Stimulated activated CD8-positive, alpha-beta memory T cell treated with anti-CD3 and anti-CD28 coated beads, Interleukin-4, amount 100 ng/mL, for 48 hours (primary cell): ENCODE data around the gene PRKRIP1.
"Not testable (repeated sequence)": the region's sequence is repeated elsewhere in the genome, so short reads cannot be mapped to it uniquely, and the experiment has no call there.

ENCODE experiments used
- DNase-seq: peaks from one replicate; pipeline ENCODE4 v3.0.0-alpha.2; 2020

Gene PRKRIP1

DNA sequence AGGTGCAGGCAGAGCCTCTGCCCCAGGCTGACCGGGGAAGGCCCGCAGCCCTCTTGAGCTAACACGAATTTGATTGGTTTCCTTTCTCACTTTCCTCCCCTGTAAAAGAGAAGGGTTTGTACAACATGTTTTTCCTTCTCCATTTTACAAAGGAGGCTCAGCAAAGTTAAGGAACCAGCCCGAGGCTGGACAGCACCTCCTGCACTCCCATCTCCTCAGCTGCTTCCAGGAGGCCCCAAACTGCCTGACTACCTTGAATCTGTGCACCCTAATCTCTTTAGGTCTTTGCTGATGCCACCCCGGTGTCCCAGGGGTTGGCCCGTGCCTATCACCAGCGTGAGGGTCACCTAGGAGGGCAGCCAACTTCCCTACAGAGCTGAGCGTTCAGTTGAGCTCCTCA, 64.3 kb downstream of the PRKRIP1 start:
- DNase-seq = no peak

DNA sequence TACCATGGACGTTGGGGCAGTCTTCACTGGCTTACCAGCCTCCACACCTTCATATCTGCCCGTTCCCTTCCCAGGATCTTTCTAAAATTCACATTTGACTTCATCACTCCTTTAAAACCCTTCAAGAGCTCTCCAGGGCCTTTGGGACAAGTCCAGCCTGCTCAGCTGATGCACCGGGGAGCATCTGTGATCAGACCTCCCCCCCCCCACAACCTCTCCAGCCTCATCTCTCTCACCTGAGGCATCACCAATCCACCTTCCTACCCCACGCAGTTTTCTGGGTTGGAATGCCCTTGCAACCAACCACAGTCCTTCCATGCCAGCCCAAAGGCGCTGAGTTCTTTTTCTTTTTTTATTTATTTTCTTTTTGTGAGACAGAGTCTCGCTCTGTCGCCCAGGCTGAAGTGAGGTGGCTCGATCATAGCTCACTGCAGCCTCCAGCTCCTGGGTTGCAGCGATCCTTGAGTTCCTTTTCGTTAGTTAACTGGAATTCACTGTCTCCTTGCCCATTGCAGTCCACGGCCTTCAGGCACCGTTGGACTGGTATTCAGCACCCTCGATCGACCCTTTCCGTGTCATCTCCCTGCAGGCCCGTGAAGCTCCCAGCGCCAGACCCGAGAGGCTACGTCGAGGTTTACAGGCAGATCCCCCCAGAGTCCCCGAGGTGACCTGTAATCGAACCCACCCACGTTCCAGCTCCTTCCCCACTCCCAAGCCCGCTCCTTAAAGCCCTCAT, 67.8 kb downstream of the PRKRIP1 start:
- DNase-seq = no peak

DNA sequence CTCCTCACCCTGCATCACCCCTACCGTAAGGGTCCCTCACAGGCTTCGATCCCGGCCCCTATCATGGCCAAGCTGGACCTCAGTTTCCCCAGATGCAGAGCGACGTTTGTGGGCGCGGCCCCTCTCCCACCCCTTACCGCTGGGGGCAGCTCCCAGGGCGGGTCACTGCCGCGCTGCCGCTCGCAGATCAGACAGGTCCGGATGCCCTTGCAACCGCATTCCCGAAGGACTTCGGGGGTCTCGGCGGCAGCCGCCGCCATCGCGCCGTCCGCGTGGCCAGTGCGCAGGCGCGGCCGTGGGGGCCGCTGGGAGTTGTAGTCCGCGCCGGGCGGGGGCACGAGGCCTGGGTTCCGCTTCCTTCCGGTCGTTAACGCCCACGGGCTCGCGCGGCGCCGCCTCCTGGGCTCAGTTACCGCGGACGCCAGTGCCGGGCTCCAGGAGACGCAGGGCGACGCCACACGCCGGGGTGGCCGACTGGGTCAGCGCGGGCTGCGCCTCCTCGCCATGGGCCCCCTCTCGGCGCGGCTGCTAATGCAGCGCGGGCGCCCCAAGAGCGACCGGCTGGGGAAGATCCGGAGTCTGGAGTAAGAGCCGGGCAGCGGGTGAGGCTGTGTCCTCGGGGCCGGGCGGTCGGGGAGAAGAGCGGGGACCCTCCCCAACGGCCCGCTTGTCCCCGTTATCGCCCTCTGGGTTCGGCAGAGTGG, 68.6 kb downstream of the PRKRIP1 start, which contains the start of the genes ALKBH4 and LRWD1:
TSS of gene ALKBH4 (minus strand) at position 287 of the 704 bp plus-strand sequence. CDS start at position 260, 27 bp downstream.
TSS of gene LRWD1 (plus strand) at position 408 of the 704 bp plus-strand sequence. CDS start at position 505, 97 bp downstream.
- peak; percentile 98 for DNase-seq

DNA sequence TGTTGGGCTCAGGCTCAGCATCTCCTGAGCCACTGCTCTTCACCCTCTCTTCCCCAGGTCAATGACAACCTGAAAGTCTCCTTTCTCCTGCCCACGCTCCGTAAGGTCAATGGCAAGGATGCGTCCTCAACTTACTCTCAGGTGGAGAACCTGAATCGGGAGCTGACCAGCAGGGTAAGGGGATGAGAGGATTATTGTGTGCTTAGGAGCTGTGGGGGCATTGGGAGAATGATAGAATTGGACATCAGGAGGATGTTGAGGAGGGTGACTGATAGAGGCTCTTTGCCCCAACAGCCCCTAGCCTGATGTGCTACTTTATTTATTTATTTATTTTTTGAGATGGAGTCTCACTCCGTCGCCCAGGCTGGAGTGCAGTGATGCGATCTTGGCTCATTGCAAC, 69.9 kb downstream of the PRKRIP1 start:
- DNase-seq = no peak

DNA sequence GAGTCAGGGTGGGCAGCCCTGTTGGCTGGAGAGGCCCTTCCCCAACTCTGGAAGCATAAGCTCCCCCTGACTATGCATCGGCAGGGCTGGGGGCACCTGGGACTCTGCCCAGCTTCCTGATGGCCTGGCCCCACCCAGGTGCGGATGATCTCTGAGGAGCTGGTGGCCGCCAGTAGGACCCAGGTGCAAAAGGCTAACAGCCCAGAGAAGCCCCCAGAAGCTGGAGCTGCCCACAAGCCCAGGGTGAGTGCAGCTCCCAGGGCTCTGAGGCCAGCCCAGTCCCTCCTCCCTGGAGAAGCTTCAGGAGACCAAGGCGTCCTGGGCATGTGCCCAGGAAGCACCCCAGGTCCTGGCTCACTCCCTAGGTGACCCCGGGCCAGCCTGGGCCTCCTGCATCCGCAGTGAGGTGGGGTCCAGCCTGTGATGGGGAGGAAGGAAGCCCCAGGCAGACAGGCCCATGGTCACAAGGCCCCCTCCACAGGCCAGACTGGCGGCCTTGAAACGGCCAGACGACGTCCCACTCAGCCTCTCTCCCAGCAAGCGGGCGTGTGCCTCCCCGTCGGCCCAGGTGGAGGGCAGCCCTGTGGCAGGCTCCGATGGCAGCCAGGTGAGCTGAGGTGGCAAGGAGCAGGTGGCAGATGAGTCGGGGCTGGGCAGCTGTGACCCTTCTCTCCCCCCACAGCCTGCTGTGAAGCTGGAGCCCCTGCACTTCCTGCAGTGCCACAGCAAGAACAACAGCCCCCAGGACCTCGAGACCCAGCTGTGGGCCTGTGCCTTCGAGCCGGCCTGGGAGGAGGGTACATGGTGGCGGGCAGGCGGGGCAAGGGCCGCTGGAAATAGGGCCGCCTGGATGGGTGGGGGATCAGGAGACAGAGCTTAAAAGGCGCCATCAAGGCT, 71.7 kb downstream of the PRKRIP1 start:
- no peak for DNase-seq

DNA sequence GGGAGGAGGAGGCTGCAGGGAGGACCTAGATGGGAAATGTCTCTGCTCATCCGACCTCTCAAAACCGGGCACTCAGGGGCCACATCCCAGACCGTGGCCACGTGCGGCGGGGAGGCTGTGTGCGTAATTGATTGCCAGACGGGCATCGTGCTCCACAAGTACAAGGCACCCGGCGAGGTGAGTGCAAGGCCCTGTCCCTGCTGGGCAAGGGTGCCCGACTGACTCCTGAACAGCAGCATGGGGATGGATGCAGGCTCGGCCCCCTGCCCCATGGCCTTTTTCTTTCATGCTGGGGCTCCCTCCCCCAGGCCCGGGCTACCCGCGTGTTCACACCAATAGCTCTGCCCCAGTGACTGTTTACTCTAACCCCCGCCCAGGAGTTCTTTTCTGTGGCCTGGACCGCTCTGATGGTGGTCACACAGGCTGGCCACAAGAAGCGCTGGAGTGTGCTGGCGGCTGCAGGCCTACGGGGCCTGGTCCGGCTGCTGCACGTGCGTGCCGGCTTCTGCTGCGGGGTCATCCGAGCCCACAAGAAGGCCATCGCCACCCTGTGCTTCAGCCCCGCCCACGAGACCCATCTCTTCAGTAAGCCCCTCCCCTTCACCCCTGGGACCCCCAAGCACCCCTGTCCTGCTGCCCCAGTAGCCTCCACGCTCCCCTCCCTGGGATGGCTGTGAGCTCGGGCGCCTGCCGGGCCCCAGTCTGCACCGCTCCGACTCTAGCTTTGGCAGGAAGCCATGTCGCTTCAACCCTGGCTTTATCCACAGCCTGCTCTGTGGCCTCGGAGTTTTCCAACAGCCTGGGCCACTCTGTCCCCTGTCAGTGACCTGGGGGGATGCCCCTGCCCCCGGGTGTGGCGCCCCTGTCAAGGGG, 72.6 kb downstream of the PRKRIP1 start:
- no peak for DNase-seq

DNA sequence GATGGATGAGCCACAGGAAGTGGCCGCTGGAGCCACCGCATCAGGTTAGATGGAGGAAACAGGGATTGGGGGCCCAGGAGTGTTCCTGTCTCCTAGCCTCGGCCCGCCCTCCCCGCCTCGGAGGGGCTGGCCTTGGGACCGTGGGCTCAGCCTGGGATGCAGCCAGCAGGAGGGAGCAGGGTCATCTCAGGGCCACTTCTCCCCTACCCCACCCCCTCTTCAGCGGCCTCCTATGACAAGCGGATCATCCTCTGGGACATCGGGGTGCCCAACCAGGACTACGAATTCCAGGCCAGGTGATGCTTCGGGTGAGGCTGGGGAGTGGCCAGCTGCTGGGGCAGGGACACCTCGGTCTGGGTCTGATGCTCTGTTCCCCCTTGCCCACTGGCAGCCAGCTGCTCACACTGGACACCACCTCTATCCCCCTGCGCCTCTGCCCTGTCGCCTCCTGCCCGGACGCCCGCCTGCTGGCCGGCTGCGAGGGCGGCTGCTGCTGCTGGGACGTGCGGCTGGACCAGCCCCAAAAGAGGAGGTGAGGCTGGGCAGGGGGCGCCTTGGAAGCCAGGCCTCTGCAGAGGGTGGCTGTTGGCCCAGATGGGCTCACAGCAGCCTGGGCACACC, 73.3 kb downstream of the PRKRIP1 start:
- no peak for DNase-seq

DNA sequence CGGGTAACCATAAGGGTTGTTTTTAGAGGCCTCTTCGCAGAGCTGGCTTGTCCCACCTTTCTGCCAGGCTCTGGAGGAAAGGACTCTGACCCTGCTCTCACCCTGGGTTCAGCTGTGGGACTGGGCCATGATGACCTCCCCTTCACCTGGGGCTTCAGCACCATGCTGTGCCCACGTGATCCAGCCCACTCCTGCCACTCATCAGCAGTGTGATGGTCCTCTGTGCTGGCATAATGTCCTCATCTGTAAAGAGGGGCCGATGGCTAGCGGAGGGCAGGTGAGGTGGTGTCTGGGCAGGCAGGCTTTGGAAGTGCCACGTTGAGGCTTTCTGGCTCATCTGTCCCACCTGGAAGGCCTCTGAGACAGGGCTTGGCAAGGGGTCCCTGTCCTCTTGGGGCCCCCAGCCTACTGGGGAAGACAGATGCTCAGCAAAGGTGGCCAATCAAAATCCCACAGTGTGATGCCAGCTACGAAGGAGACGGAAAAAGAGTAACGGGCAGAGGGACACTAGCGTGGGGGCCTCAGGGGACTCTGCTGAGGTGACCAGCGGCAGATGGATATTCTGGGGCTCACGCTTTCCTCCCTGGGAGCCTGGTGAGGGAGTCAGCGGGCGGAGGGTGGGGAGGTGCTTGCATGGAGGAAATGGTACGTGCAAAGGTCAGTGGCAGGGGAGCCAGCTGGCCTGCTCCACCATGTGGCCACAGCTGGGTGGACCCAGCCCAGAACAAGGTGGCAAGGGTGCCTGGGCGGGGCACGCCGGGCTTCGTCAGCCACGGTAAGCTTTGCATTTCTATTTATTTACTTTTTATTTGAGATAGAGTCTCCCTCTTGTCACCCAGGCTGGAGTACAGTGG, 74.0 kb downstream of the PRKRIP1 start:
- no peak for DNase-seq

DNA sequence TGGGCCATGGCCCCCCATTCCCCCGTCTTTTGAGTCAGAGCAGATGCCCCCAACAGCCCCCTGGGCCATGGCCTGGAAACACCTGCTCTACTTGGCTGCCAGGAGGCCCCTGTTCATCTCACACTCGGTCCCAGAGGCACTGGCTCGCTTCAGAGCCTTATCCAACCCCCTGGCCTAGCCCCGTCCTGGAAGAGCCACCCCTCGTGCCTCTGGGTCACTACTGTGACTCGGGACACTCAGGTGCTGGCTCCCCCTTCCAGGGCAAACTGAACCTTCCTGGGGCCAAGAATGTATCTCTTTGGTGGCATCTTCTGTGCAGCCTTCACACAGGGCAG, 75.6 kb downstream of the PRKRIP1 start:
- DNase-seq = no peak

DNA sequence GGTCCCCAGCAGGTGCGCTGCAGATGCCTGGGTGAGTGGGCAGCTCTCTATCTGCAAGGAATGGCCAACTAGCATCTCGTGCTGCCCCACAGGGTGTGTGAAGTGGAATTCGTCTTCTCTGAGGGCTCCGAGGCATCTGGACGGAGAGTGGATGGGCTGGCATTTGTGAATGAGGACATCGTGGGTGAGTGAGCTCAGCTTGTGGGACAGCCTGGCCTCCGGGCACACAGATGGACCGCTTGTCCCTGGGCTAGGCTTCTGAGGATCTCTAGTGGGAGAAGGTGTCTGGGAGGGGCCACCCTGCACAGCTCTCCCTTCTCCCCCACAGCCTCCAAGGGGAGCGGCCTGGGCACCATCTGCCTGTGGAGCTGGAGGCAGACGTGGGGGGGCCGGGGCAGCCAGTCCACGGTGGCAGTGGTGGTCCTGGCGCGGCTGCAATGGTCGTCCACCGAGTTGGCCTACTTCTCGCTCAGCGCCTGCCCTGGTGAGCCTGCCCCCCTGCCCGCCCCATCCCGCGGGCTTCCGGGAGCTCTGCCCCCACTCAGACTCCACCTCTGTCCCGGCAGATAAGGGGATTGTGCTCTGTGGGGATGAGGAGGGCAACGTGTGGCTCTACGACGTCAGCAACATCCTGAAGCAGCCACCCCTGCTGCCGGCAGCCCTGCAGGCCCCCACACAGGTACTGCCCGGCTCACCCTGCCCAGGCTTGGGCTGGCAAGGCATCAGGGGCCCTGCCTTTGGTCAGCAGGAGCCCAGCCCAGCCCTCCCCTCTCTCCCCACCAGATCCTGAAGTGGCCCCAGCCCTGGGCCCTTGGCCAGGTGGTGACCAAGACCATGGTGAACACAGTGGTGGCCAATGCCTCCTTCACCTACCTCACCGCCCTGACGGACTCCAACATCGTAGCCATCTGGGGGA, 76.2 kb downstream of the PRKRIP1 start:
- DNase-seq = peak; percentile 22

DNA sequence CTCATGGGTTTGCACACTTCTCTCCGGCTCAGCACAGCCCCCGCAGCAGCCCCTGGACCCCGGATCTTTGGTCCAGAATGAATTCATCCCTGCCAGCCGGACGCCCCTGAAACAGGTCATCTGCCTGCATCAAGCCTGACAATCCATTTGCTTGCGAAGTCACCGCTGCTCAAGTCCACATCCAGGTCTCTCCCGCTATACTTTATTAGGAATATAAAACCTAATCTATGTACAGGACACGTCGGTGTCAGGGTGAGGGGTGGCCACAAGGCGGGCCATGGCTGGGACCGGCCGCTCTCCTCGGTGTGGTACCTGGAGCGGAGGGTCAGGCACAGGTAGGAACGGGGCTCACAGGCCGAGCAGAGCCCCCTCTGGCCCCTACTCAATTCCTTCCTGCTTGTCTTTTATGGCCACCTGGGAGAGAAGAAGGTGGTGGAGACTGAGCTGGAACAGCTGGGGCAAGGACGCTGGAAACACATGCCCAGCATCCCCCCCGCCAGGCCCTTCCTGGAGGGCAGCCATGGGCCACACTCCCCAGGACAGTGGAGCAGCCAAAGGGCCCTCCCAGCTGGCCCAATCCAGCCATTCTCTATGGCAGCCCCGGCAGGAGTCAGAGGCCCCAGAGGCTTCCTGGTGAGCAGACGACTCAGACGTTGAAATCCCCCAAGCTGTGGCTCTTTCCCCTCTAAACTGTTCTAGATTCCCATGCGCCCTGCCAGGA, 77.3 kb downstream of the PRKRIP1 start:
- DNase-seq = peak; percentile 20

DNA sequence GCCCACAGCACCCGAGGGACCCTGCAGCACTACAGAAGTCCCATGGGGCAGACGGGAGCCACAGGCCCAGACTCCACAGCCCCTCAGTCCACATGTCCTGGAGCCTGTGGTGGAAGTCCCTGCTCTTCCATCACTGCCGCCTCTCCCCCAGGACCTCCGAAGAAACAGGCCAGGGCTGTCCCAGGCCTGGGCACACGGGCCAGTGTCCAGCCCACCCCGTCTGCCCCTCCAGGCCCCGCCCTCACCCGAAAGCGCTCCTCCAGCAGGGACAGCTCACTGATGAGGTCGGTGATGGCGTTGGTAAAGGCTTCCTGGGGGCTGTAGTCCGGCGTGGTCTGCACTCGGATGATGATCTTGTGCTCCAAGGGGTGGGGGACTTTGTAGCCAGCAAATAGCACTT, 78.0 kb downstream of the PRKRIP1 start:
- not testable (repeated sequence) for DNase-seq

DNA sequence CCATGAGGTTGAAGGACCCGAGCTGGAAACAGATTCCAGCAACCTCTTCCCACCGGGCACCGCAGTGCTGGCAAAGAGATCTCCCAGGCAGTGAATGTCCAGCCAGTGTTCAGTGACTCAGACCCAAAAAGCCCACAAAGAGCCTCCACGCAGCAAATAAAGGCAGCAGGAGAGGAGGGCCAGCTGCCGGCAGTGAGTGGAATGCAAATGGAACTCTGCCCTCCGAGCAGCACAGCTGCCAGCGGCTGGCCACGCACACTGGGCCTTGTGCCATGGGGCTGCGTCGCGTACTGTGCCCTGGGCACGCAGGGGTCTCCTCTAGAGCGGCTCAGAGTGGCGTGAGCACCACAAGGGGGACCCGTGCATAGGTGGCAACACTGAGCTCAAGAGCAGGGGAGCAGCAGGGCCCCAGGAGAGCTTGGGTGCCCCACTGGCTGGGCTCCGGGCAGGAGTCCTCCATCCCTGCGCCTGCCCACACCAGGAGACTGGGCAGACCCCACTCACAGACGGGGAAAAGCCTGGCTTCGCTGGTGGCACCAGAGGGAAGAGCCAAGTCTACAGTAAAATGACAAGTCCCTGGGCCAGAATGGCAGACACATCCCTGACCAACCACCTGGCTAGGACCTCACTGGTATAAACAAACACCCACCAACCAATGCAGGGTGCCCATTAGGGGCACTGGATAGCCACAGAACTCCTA, 78.7 kb downstream of the PRKRIP1 start:
- DNase-seq = not testable (repeated sequence)
